ENCODE data around the gene SIRT3. TPM values are rescaled to one million over a fixed set of nuclear protein-coding genes. Genes with fewer than 3 reads are reported as not detected.

The SIRT3 gene
- total RNA-seq, 4 donors from 2014 or later, result 2.5 to 8.3 (median 6.1) TPM

GRCh38 chr11:200224-201003 is 35.7 kb downstream of the SIRT3 start:
- WGBS, 2 donors, result 81 to 85% methylated on average over 4 to 13 of the region's 13 CpGs
- Histone ChIP-seq H3K4me1 (peaks cover 2 to 30% (median 5%) of the 10 kb centered on the region in 3 donors), H3K36me3 (peaks cover 0 to 51% (median 18%) of the 10 kb centered on the region in 3 donors), H3K9me3 (no peaks in the 10 kb centered on the region), H3K27me3 (no peaks in the 10 kb centered on the region), H3K4me3 (no peak overlapping the region), H3K27ac (no peak overlapping the region)
- intact Hi-C loops (cut with DNase I), result no loop called here
- DNase-seq, result no peak
- TF ChIP-seq POLR2A (IDR thresholded peaks at IDR 0.05) (no peak), CTCF (IDR thresholded peaks at IDR 0.05) (no peak)

- Histone ChIP-seq H3K9me3 (no peaks in the 10 kb centered on the region), H3K27ac (no peak overlapping the region), H3K36me3 (peaks cover 0 to 45% (median 12%) of the 10 kb centered on the region in 3 donors), H3K4me1 (peaks cover 0 to 24% (median 0%) of the 10 kb centered on the region in 3 donors), H3K27me3 (no peaks in the 10 kb centered on the region), H3K4me3 (no peak overlapping the region)
- no peak for DNase-seq
- intact Hi-C loops (cut with DNase I), result no loop called here
- WGBS, 2 donors, result 36 to 74% methylated on average over 8 of the region's 8 CpGs
- no peak for TF ChIP-seq POLR2A (IDR thresholded peaks at IDR 0.05)
Observed at GRCh38 chr11:199782-200181, 36.4 kb downstream of the SIRT3 start.

GRCh38 chr11:199004-199581 is 37.0 kb downstream of the SIRT3 start:
- H3K27ac ChIP-seq, result no peak overlapping the region
- intact Hi-C loops (cut with DNase I), result no loop called here
- no peak overlapping the region for H3K4me3 ChIP-seq
- H3K36me3 ChIP-seq, result peaks cover 0 to 38% (median 5%) of the 10 kb centered on the region in 3 donors
- no peaks in the 10 kb centered on the region for H3K27me3 ChIP-seq
- no peak for DNase-seq
- no peak for TF ChIP-seq CTCF (IDR thresholded peaks at IDR 0.05)
- no peak for TF ChIP-seq POLR2A (IDR thresholded peaks at IDR 0.05)
- H3K4me1 ChIP-seq, result peaks cover 0 to 17% (median 0%) of the 10 kb centered on the region in 3 donors
- no peaks in the 10 kb centered on the region for H3K9me3 ChIP-seq
- 65 to 77% methylated on average over 2 to 9 of the region's 13 CpGs for WGBS, 2 donors

- Histone ChIP-seq H3K4me1 (peaks cover 0 to 9% (median 0%) of the 10 kb centered on the region in 3 donors), H3K27ac (no peak overlapping the region), H3K4me3 (no peak overlapping the region), H3K27me3 (peaks cover 0 to 4% (median 0%) of the 10 kb centered on the region in 4 donors), H3K9me3 (no peaks in the 10 kb centered on the region), H3K36me3 (peaks cover 0 to 30% (median 0%) of the 10 kb centered on the region in 3 donors)
- DNase-seq, result no peak
- TF ChIP-seq POLR2A (IDR thresholded peaks at IDR 0.05), result no peak
- TF ChIP-seq CTCF (IDR thresholded peaks at IDR 0.05), result no peak
- WGBS, 2 donors, result 81 to 100% methylated on average over 1 to 9 of the region's 21 CpGs
- intact Hi-C loops (cut with DNase I), result no loop called here
Observed at GRCh38 chr11:198236-198806, 37.8 kb downstream of the SIRT3 start.

- no peaks in the 10 kb centered on the region for H3K9me3 ChIP-seq
- intact Hi-C loops (cut with DNase I), result no loop called here
- H3K4me1 ChIP-seq, result peaks cover 0 to 4% (median 0%) of the 10 kb centered on the region in 3 donors
- DNase-seq, result no peak
- TF ChIP-seq CTCF (IDR thresholded peaks at IDR 0.05) (no peak), POLR2A (IDR thresholded peaks at IDR 0.05) (no peak)
- 46 to 71% methylated on average over 5 to 6 of the region's 9 CpGs for WGBS, 2 donors
- peaks cover 0 to 4% (median 0%) of the 10 kb centered on the region in 4 donors for H3K27me3 ChIP-seq
- no peak overlapping the region for H3K4me3 ChIP-seq
- no peak overlapping the region for H3K27ac ChIP-seq
- peaks cover 0 to 25% (median 0%) of the 10 kb centered on the region in 3 donors for H3K36me3 ChIP-seq
Observed at GRCh38 chr11:197741-198235, 38.4 kb downstream of the SIRT3 start.

Data from esophagus squamous epithelium (tissue), 5 donors.